ENCODE measurements around the gene SERPINF2. TPM values are rescaled to one million over a fixed set of nuclear protein-coding genes. Genes with fewer than 3 reads are reported as not detected.

SERPINF2 gene
- total RNA-seq, 2 experiments from 2014 or later = 0.16 to 0.31 TPM

GRCh38 chr17:1800712-1801111, 58.0 kb downstream of the SERPINF2 start:
- Mint-ChIP-seq H3K4me1 (ENCODE audit: low read depth) (peaks cover 3% of the 10 kb centered on the region), H3K27ac (no peak overlapping the region)
- CTCF ChIA-PET = interaction anchor here (2.0 kb wide), 1 partner anchor 80 kb away, joined by 4 read pairs; no protein-coding TSS in a partner anchor

GRCh38 chr17:1802429-1802828, 59.8 kb downstream of the SERPINF2 start:
- Mint-ChIP-seq H3K4me1 (ENCODE audit: low read depth) (peaks cover 1% of the 10 kb centered on the region), H3K27me3 (ENCODE audit: low read depth) (no peaks in the 10 kb centered on the region), H3K9me3 (ENCODE audit: insufficient read depth) (no peaks in the 10 kb centered on the region), H3K4me3 (no peak overlapping the region), H3K36me3 (ENCODE audit: low read depth) (peaks cover 40% of the 10 kb centered on the region), H3K27ac (no peak overlapping the region)
- POLR2A ChIA-PET = no interaction called here
- ATAC-seq (no peak), DNase-seq (no peak)
- CTCF ChIA-PET = interaction anchor here (0.9 kb wide), 1 partner anchor 81 kb away, joined by 3 read pairs; no protein-coding TSS in a partner anchor

More at GRCh38 chr17:1800712-1801111, 58.0 kb downstream of the SERPINF2 start:
- H3K4me3 Mint-ChIP-seq = no peak overlapping the region
- H3K27me3 Mint-ChIP-seq (ENCODE audit: low read depth) = no peaks in the 10 kb centered on the region
- no peaks in the 10 kb centered on the region for H3K9me3 Mint-ChIP-seq (ENCODE audit: insufficient read depth)
- ATAC-seq (no peak), DNase-seq (no peak)
- POLR2A ChIA-PET = no interaction called here
- peaks cover 42% of the 10 kb centered on the region for H3K36me3 Mint-ChIP-seq (ENCODE audit: low read depth)

GRCh38 chr17:1803280-1803679, 60.6 kb downstream of the SERPINF2 start:
- no peak overlapping the region for H3K27ac Mint-ChIP-seq
- CTCF ChIA-PET = interaction anchor here (0.7 to 0.9 kb wide), 2 partner anchors 19 to 82 kb away, joined by 3 read pairs; no protein-coding TSS in a partner anchor
- DNase-seq = no peak

More at GRCh38 chr17:1803280-1803679, 60.6 kb downstream of the SERPINF2 start:
- no peak overlapping the region for H3K4me3 Mint-ChIP-seq
- POLR2A ChIA-PET = interaction anchor here (0.7 kb wide), 1 partner anchor 10 kb away, joined by 3 read pairs; no protein-coding TSS in a partner anchor
- no peak for ATAC-seq
- peaks cover 44% of the 10 kb centered on the region for H3K36me3 Mint-ChIP-seq (ENCODE audit: low read depth)
- H3K4me1 Mint-ChIP-seq (ENCODE audit: low read depth) = no peaks in the 10 kb centered on the region
- no peaks in the 10 kb centered on the region for H3K27me3 Mint-ChIP-seq (ENCODE audit: low read depth)
- H3K9me3 Mint-ChIP-seq (ENCODE audit: insufficient read depth) = no peaks in the 10 kb centered on the region

Other genes starting within 250 kb of the SERPINF2 start
- 10 to 100 TPM; 37.6 to 39.6 TPM for gene INPP5K, start 226.3 kb upstream of the SERPINF2 start, total RNA-seq
- 10 to 100 TPM; 44.6 to 47.3 TPM for gene PITPNA, start 180.1 kb upstream of the SERPINF2 start, total RNA-seq
- under 1 TPM; 0.55 to 0.68 TPM for gene SLC43A2, start 114.0 kb upstream of the SERPINF2 start, total RNA-seq
- gene SCARF1, start 97.1 kb upstream of the SERPINF2 start, total RNA-seq = 1 to 10 TPM; 4.5 to 5.3 TPM
- gene RILP, start 93.0 kb upstream of the SERPINF2 start, total RNA-seq = 1 to 10 TPM; 6.2 to 6.5 TPM
- gene PRPF8, start 58.0 kb upstream of the SERPINF2 start, total RNA-seq = 100 to 1,000 TPM; 309 to 321 TPM
- gene TLCD2, start 32.5 kb upstream of the SERPINF2 start, total RNA-seq = under 1 TPM in 1 of 2 experiments, not detected in 1; 0.13 TPM
- 10 to 100 TPM; 29.4 to 30.8 TPM for gene WDR81, start 18.2 kb upstream of the SERPINF2 start, total RNA-seq
- 1 to 10 TPM; 3.9 to 6.0 TPM for gene SERPINF1, start 19.2 kb downstream of the SERPINF2 start, total RNA-seq
- 10 to 100 TPM; 40.3 to 41.7 TPM for gene SMYD4, start 87.0 kb downstream of the SERPINF2 start, total RNA-seq
- 100 to 1,000 TPM; 314 to 325 TPM for gene RPA1, start 87.1 kb downstream of the SERPINF2 start, total RNA-seq